Panc1 (cell line): ENCODE measurements around the gene CHST6.
"Not testable (repeated sequence)": the region's sequence is repeated elsewhere in the genome, so short reads cannot be mapped to it uniquely, and the experiment has no call there.

Source experiments
- POLR2AphosphoS5 ChIP-seq: IDR thresholded peaks from 2 replicates; pipeline ENCODE4 v1.6.1; 2012; ENCODE audit warnings: mild to moderate bottlenecking, low read depth, low read length, moderate library complexity
- TCF7L2 ChIP-seq: IDR thresholded peaks from 2 replicates; pipeline ENCODE4 v1.6.1; 2011; ENCODE audit warnings: mild to moderate bottlenecking, low read depth, low read length, inconsistent platforms
- TF ChIP-seq, protein P1 (sequence below): fragments of 450-650 bp; IDR thresholded peaks from 2 replicates; pipeline ENCODE4 v1.5.1; 2017; ENCODE audit warnings: mild to moderate bottlenecking
- TF ChIP-seq, protein P2 (sequence below), 2 experiments: IDR thresholded peaks; 2 replicates each; pipeline ENCODE4 v1.6.1; 2011 to 2012; ENCODE audit warnings: low read depth in 2 of 2, control low read depth in 1 of 2, low read length in 1 of 2, mild to moderate bottlenecking in 1 of 2, moderate library complexity in 1 of 2; ENCODE audit not compliant: insufficient read depth in 1 of 2

GRCh38 chr16:75456486-75456885 is 38.8 kb downstream of the CHST6 start:
- TF ChIP-seq, protein P1, sequence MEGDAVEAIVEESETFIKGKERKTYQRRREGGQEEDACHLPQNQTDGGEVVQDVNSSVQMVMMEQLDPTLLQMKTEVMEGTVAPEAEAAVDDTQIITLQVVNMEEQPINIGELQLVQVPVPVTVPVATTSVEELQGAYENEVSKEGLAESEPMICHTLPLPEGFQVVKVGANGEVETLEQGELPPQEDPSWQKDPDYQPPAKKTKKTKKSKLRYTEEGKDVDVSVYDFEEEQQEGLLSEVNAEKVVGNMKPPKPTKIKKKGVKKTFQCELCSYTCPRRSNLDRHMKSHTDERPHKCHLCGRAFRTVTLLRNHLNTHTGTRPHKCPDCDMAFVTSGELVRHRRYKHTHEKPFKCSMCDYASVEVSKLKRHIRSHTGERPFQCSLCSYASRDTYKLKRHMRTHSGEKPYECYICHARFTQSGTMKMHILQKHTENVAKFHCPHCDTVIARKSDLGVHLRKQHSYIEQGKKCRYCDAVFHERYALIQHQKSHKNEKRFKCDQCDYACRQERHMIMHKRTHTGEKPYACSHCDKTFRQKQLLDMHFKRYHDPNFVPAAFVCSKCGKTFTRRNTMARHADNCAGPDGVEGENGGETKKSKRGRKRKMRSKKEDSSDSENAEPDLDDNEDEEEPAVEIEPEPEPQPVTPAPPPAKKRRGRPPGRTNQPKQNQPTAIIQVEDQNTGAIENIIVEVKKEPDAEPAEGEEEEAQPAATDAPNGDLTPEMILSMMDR: not testable (repeated sequence)
- not testable (repeated sequence) for TF ChIP-seq POLR2AphosphoS5, TCF7L2
- TF ChIP-seq, protein P2, sequence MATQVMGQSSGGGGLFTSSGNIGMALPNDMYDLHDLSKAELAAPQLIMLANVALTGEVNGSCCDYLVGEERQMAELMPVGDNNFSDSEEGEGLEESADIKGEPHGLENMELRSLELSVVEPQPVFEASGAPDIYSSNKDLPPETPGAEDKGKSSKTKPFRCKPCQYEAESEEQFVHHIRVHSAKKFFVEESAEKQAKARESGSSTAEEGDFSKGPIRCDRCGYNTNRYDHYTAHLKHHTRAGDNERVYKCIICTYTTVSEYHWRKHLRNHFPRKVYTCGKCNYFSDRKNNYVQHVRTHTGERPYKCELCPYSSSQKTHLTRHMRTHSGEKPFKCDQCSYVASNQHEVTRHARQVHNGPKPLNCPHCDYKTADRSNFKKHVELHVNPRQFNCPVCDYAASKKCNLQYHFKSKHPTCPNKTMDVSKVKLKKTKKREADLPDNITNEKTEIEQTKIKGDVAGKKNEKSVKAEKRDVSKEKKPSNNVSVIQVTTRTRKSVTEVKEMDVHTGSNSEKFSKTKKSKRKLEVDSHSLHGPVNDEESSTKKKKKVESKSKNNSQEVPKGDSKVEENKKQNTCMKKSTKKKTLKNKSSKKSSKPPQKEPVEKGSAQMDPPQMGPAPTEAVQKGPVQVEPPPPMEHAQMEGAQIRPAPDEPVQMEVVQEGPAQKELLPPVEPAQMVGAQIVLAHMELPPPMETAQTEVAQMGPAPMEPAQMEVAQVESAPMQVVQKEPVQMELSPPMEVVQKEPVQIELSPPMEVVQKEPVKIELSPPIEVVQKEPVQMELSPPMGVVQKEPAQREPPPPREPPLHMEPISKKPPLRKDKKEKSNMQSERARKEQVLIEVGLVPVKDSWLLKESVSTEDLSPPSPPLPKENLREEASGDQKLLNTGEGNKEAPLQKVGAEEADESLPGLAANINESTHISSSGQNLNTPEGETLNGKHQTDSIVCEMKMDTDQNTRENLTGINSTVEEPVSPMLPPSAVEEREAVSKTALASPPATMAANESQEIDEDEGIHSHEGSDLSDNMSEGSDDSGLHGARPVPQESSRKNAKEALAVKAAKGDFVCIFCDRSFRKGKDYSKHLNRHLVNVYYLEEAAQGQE (IDR thresholded peaks at IDR 0.05; ENCODE audit: insufficient read depth in 1 of 2, low read depth in 2 of 2, low read length in 1 of 2): not testable (repeated sequence)
